ENCODE results near the gene ECHS1. TPM values are rescaled to one million over a fixed set of nuclear protein-coding genes. Genes with fewer than 3 reads are reported as not detected.

The ECHS1 gene
- total RNA-seq, 6 experiments from 2014 or later, result 105 to 137 (median 114) TPM

- no peaks in the 10 kb centered on the region for H3K36me3 Mint-ChIP-seq (ENCODE audit: low read depth)
- peaks cover 38% of the 10 kb centered on the region for H3K27me3 Mint-ChIP-seq (ENCODE audit: insufficient read depth)
- H3K4me3 Mint-ChIP-seq, result no peak overlapping the region
- no peaks in the 10 kb centered on the region for H3K9me3 Mint-ChIP-seq
- DNase-seq, result no peak
- H3K27ac Mint-ChIP-seq, result no peak overlapping the region
- no peak for TF ChIP-seq CTCF (IDR thresholded peaks at IDR 0.05)
- H3K4me1 Mint-ChIP-seq (ENCODE audit: low read depth), result peaks cover 9% of the 10 kb centered on the region; the same call in 1 of the 2 replicates
Observed at GRCh38 chr10:133332936-133333699, 40.0 kb downstream of the ECHS1 start.

DNA sequence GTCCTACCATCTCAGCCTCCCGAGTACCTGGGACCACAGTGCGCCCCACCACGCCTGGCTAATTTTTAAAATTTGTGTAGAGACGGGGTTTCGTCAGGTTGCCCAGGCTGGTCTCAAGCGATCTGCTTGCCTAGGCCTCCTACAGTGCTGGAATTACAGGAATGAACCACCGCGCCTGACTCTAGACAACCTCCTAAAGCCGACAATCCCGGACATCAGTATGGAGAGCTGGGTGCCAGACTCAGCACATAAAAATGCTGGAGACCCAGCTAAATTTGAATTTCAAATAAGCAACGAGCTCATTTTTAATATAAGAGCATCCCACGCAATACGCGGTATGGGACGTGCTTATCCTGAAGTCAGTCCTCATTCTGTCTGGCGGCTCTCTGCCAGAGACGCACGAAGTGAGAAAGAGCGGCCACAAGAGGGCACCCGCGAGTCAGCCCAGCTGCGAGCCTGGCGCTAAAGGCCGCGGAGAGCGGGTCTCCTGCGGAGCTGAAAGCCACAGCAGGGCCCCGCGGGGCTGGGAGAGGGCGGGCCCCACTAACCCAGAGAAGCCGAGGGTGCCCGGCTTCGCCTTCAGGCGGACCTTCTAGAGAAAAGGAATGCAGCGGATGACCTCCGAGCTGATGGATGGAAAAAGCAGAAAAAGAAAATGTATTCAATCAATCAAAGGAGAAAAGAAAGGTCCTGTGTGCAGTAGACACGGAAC lies 43.5 kb downstream of the ECHS1 start:
- Mint-ChIP-seq H3K4me1 (ENCODE audit: low read depth) (peaks cover 16% of the 10 kb centered on the region; the same call in 1 of the 2 replicates), H3K27ac (no peak overlapping the region), H3K9me3 (no peaks in the 10 kb centered on the region), H3K4me3 (peak overlapping the region; percentile 75), H3K27me3 (ENCODE audit: insufficient read depth) (peaks cover 43% of the 10 kb centered on the region), H3K36me3 (ENCODE audit: low read depth) (no peaks in the 10 kb centered on the region)
- peak; percentile 71 for DNase-seq
- peak; percentile 98 for TF ChIP-seq CTCF (IDR thresholded peaks at IDR 0.05)

DNA sequence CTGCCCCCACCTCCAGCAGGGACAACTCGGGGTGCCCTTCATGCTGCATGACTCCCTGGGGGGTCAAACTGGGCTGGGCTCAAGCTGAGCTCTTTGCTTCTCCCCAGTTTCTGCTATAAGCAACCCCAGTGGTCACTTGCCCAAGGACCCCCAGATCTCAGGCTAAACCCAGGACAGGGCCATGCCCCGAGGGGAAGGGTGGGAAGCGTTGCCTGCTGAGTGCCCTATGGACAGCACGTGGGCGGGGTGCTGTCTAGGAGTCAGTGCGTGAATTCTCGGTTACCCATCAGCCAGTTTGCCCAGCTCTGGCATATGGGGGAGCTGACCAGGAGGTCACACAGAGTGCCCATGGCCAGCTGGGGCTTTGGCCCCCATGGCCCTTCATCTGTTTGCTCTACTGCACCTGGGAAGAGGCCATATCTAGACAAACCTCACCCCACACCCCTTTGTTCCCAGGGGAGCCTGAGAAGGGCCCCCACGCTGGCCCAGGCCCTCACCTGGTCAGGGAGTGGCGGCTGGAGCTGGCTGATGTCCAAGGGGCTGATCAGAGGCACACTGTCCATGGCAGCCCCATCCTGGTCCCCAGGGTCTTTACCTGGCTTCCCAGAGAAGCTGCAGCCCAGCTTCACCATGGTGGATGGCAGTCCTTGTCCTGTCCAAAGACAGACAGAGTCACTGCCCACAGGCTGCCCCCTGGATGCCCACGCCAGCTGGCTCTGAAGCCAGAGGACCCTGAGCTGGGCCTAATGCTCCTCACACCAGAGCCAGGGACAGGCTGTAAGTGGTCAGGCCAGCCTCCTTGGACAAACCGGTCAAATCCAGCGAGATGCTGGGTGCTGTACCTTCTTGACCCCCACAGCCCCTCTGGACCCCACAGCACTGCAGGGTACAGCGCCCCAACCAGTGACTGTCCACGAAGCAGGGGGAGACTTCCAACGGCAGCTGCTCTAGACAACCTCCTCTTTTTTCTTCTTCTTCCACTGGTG lies 44.5 kb downstream of the ECHS1 start:
- no peak overlapping the region for H3K27ac Mint-ChIP-seq
- no peak overlapping the region for H3K4me3 Mint-ChIP-seq

DNA sequence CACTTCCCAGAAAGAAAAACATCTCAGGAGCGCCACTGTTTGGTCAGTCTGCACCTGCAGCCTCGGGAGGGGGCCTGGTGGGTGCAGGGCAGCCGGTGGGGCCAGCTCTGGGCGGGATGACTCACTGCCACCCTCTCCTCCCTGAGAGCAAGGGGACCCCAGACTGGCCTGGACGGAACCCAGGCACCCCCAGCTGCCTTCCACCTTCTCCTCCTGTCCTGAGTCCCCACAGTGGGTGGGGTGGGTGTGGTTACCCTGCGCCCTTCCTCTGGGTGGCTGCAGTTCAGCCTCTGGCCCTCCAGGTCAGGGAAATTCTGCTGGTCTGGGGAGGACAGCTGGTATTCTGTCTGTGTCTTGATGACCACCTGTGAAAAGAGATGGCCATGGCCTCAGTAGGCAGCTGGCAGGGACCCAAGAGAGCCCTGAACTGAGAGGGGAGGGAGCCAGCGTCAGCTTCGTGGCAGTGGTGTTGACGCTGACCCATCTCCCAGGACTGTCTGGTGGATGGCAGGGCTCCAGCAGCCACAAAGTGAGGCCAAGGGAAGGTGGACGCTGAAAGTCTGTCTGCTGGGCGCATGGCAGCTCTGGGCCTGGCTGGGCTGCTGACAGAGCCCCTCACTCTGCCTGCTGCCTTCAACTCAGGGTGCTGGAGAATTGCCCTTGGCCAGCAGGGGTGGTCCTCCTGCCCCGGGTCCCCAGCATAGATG lies 45.4 kb downstream of the ECHS1 start:
- H3K36me3 Mint-ChIP-seq (ENCODE audit: low read depth), result no peaks in the 10 kb centered on the region
- no peak overlapping the region for H3K4me3 Mint-ChIP-seq
- H3K4me1 Mint-ChIP-seq (ENCODE audit: low read depth), result peaks cover 16% of the 10 kb centered on the region; the same call in 1 of the 2 replicates
- no peak for DNase-seq
- peaks cover 35% of the 10 kb centered on the region for H3K27me3 Mint-ChIP-seq (ENCODE audit: insufficient read depth)
- TF ChIP-seq CTCF (IDR thresholded peaks at IDR 0.05), result no peak
- H3K9me3 Mint-ChIP-seq, result no peaks in the 10 kb centered on the region
- H3K27ac Mint-ChIP-seq, result no peak overlapping the region

More for the DNA sequence above, 44.5 kb downstream of the ECHS1 start:
- TF ChIP-seq CTCF (IDR thresholded peaks at IDR 0.05), result no peak
- no peak for DNase-seq
- Mint-ChIP-seq H3K27me3 (ENCODE audit: insufficient read depth) (peaks cover 40% of the 10 kb centered on the region), H3K9me3 (no peaks in the 10 kb centered on the region), H3K36me3 (ENCODE audit: low read depth) (no peaks in the 10 kb centered on the region), H3K4me1 (ENCODE audit: low read depth) (peaks cover 16% of the 10 kb centered on the region; the same call in 1 of the 2 replicates)
